CD4-positive, alpha-beta T cell treated with Interleukin-1 beta for 1 hour (primary cell): ENCODE results near the gene CDK5.
"Not testable (repeated sequence)": the region's sequence is repeated elsewhere in the genome, so short reads cannot be mapped to it uniquely, and the experiment has no call there.

Source experiments
- DNase-seq, 2 donors: peaks; one replicate each; pipeline ENCODE4 v3.0.0-alpha.2; 2020 to 2022

Gene CDK5

GRCh38 chr7:151056283-151056665 is 1.4 kb downstream of the CDK5 start:
- DNase-seq, result no peak

- DNase-seq, result no peak
Observed at GRCh38 chr7:151053751-151054150, 3.9 kb downstream of the CDK5 start.

GRCh38 chr7:151053096-151053495 is 4.6 kb downstream of the CDK5 start:
- no peak for DNase-seq

GRCh38 chr7:151051108-151051507 is 6.6 kb downstream of the CDK5 start:
- DNase-seq, result peak; percentile 44 to 56

GRCh38 chr7:151048911-151049463 is 8.7 kb downstream of the CDK5 start:
- no peak for DNase-seq

GRCh38 chr7:151047976-151048815 is 9.5 kb downstream of the CDK5 start, which contains the start of gene ASIC3:
Gene ASIC3, plus strand, starts transcription at chr7:151048531. Its CDS starts 355 bp downstream, at chr7:151048886.
- no peak for DNase-seq

- no peak for DNase-seq
Observed at GRCh38 chr7:151046603-151047573, 10.8 kb downstream of the CDK5 start.

- no peak for DNase-seq
Observed at GRCh38 chr7:151045967-151046366, 11.7 kb downstream of the CDK5 start.

- DNase-seq, result no peak
Observed at GRCh38 chr7:151045262-151045661, 12.4 kb downstream of the CDK5 start.

- no peak for DNase-seq
Observed at GRCh38 chr7:151043959-151044358, 13.7 kb downstream of the CDK5 start.

- not testable (repeated sequence) for DNase-seq
Observed at GRCh38 chr7:151043449-151043848, 14.2 kb downstream of the CDK5 start.

GRCh38 chr7:151040616-151041375 is 16.9 kb downstream of the CDK5 start:
- no peak for DNase-seq

GRCh38 chr7:151039850-151040548 is 17.7 kb downstream of the CDK5 start:
- no peak for DNase-seq

- peak in 1 of 2 donors; percentile 69 for DNase-seq
Observed at GRCh38 chr7:151038951-151039849, 18.5 kb downstream of the CDK5 start.

- no peak for DNase-seq
Observed at GRCh38 chr7:151035902-151036301, 21.8 kb downstream of the CDK5 start.

GRCh38 chr7:151035026-151035717 is 22.5 kb downstream of the CDK5 start:
- DNase-seq, result no peak

GRCh38 chr7:151034312-151035025 is 23.2 kb downstream of the CDK5 start:
- no peak for DNase-seq

GRCh38 chr7:151033864-151034249 is 23.8 kb downstream of the CDK5 start:
- DNase-seq, result no peak
